ENCODE measurements around the gene MPL.
"Not testable (repeated sequence)": the region's sequence is repeated elsewhere in the genome, so short reads cannot be mapped to it uniquely, and the experiment has no call there.

Gene MPL

GRCh38 chr1:43382027-43382779 lies 44.6 kb downstream of the MPL start:
- ATAC-seq, result no peak

DNA sequence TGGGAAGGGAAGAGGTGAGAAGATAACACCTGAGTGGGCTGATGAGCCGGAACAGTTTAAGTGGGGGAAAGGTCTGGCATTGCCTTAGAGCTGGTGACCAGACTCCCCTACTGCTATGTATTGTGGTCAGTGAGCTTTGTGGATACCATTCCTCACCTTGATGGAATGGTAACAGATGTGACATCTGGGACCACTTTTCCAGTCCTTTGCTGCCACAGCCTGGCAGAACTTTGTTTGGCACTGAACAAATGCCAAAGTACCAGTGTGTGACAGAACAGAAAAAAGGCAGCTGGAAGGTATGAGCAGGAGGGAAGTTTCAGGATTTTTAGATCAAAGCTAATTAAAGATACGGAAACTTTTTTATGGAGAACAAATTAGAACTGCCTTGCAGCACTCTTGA lies 45.8 kb downstream of the MPL start:
- no peak for ATAC-seq

DNA sequence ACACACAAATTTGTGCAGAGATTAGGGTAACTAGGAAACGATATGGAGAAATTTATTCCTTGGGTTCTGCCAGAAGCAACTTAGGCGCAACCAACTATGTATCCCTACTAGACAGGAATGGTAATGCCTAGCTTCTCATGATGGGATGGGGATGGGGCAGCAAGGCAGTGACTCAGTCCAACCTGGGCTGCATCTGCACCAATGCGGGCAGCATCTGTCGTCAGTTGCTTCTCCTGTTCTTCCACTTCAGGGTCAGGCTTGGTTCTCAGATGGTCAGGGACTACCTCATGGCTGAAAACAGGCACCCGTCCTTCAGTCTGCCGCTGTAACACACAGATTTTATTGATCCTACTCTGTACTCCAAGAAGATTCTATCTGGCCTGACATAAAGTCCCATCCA lies 49.1 kb downstream of the MPL start:
- no peak for ATAC-seq

- no peak for ATAC-seq
These were observed 50.5 kb downstream of the MPL start for GRCh38 chr1:43387976-43388599.

- no peak for ATAC-seq
These were observed 51.0 kb downstream of the MPL start for GRCh38 chr1:43388613-43389012.

GRCh38 chr1:43389326-43390313 lies 52.0 kb downstream of the MPL start, which contains the start of the genes MED8 and SZT2:
Gene MED8, minus strand, starts transcription at chr1:43389800. Its CDS starts 36 bp downstream, at chr1:43389764.
Gene SZT2, plus strand, starts transcription at chr1:43389899. Its CDS starts 70 bp downstream, at chr1:43389969.
- peak; percentile 96 to 98 for ATAC-seq

- no peak for ATAC-seq
These were observed 55.1 kb downstream of the MPL start for GRCh38 chr1:43392702-43393101.

GRCh38 chr1:43395523-43395922 lies 57.9 kb downstream of the MPL start:
- no peak for ATAC-seq

- ATAC-seq, result no peak
These were observed 58.4 kb downstream of the MPL start for GRCh38 chr1:43396059-43396458.

GRCh38 chr1:43398227-43398626 lies 60.6 kb downstream of the MPL start:
- ATAC-seq, result no peak

DNA sequence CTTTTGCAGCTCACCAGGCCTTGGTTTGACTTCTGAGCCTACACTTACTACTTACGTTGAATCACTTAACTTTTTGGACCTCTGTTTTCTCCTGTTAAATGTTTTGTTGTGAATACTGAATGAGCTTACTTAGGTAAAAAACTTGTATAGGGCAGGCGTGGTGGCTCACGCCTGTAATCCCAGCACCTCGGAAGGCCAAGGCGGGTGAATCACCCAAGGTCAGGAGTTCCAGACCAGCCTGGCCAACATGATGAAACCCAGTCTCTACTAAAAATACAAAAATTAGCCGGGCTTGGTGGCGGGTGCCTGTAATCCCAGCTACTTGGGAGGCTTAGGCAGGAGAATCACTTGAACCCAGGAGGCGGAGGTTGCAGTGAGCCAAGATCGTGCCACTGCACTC lies 62.8 kb downstream of the MPL start:
- not testable (repeated sequence) for ATAC-seq

- no peak for ATAC-seq
These were observed 64.7 kb downstream of the MPL start for GRCh38 chr1:43402089-43402865.

Measured in activated CD4-positive, CD25-positive, alpha-beta regulatory T cell treated with anti-CD3 and anti-CD28 coated beads, Interleukin-2, amount 50 U/mL, for 24 hours (primary cell).